B cell (primary cell): ENCODE results near the gene CD300LB.

Experiments used
- EZH2 ChIP-seq: IDR thresholded peaks from 2 replicates; pipeline ENCODE4 v1.6.1; 2012; ENCODE audit warnings: borderline replicate concordance, low read depth, mild to moderate bottlenecking, moderate library complexity, low read length; ENCODE audit not compliant: insufficient read depth, poor library complexity, severe bottlenecking
- TF ChIP-seq, protein P1 (sequence below): fragments of 200-600 bp; IDR thresholded peaks from one replicate; pipeline ENCODE4 v1.8.0; 2022; ENCODE audit warnings: antibody characterized with exemption, mild to moderate bottlenecking

DNA sequence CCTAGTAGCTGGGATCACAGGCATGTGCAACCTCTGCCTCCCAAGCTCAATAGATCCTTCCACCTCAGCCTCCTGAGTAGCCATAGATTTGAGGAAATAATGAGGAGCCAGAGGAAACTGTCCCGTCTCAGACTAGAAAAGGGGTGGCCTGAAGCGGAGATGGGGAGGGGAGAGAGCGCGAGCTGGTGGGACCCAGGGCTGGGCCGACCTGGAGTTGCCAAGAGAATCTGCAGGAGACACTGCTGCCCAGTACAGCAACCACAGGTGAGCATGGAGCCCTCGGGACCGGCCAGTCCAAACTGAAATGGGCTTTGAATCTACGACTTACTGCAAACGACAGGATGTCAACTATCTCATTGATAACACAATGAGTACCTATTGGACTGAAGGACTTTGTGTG is 40.6 kb downstream of the CD300LB start:
- TF ChIP-seq, protein P1, sequence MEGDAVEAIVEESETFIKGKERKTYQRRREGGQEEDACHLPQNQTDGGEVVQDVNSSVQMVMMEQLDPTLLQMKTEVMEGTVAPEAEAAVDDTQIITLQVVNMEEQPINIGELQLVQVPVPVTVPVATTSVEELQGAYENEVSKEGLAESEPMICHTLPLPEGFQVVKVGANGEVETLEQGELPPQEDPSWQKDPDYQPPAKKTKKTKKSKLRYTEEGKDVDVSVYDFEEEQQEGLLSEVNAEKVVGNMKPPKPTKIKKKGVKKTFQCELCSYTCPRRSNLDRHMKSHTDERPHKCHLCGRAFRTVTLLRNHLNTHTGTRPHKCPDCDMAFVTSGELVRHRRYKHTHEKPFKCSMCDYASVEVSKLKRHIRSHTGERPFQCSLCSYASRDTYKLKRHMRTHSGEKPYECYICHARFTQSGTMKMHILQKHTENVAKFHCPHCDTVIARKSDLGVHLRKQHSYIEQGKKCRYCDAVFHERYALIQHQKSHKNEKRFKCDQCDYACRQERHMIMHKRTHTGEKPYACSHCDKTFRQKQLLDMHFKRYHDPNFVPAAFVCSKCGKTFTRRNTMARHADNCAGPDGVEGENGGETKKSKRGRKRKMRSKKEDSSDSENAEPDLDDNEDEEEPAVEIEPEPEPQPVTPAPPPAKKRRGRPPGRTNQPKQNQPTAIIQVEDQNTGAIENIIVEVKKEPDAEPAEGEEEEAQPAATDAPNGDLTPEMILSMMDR, result no peak
- no peak for TF ChIP-seq EZH2
